HEK293 (cell line): Measurements from ENCODE around the gene R3HDM2.
A peak's percentile ranks its signal among the peaks of the same experiment; 100 is the strongest.

Experiments used
- AEBP2 ChIP-seq: fragments of 450-650 bp; formaldehyde crosslinking; IDR thresholded peaks from 2 replicates; pipeline ENCODE4 v1.5.1; 2016; ENCODE audit warnings: missing biosample characterization, missing genetic modification characterization, borderline replicate concordance
- GFI1B ChIP-seq: fragments of 450-650 bp; formaldehyde crosslinking; IDR thresholded peaks from 2 replicates; pipeline ENCODE4 v1.5.1; 2016; ENCODE audit warnings: missing biosample characterization, missing genetic modification characterization
- HOXA7 ChIP-seq: sonication (generic); formaldehyde crosslinking; IDR thresholded peaks from 2 replicates; pipeline ENCODE4 v1.8.1; 2022; ENCODE audit warnings: missing genetic modification reagents, borderline replicate concordance
- IKZF3 ChIP-seq: fragments of 450-650 bp; IDR thresholded peaks from 2 replicates; pipeline ENCODE4 v1.5.0; 2018; ENCODE audit warnings: missing biosample characterization, mild to moderate bottlenecking, missing genetic modification characterization, moderate library complexity
- KLF9 ChIP-seq: fragments of 450-650 bp; formaldehyde crosslinking; IDR thresholded peaks from 2 replicates; pipeline ENCODE4 v1.5.1; 2016; ENCODE audit warnings: missing biosample characterization, missing genetic modification characterization, low read depth
- PBX3 ChIP-seq: sonication (generic); formaldehyde crosslinking; IDR thresholded peaks from 2 replicates; pipeline ENCODE4 v1.8.1; 2022; ENCODE audit warnings: mild to moderate bottlenecking, moderate library complexity, missing genetic modification reagents
- SCRT2 ChIP-seq: fragments of 450-650 bp; formaldehyde crosslinking; IDR thresholded peaks from 2 replicates; pipeline ENCODE4 v1.5.1; 2016; ENCODE audit warnings: missing biosample characterization, missing genetic modification characterization
- SP2 ChIP-seq: fragments of 450-650 bp; formaldehyde crosslinking; IDR thresholded peaks from 2 replicates; pipeline ENCODE4 v1.5.1; 2016; ENCODE audit warnings: missing biosample characterization, missing genetic modification characterization
- YY2 ChIP-seq: fragments of 450-650 bp; formaldehyde crosslinking; IDR thresholded peaks from 2 replicates; pipeline ENCODE4 v1.5.1; 2016; ENCODE audit warnings: missing biosample characterization, missing genetic modification characterization
- ZBTB1 ChIP-seq: fragments of 450-650 bp; formaldehyde crosslinking; IDR thresholded peaks from 2 replicates; pipeline ENCODE4 v1.5.1; 2016; ENCODE audit warnings: missing biosample characterization, missing genetic modification characterization
- ZBTB21 ChIP-seq: fragments of 450-650 bp; formaldehyde crosslinking; IDR thresholded peaks from 2 replicates; pipeline ENCODE4 v1.5.1; 2017; ENCODE audit warnings: missing biosample characterization, missing genetic modification characterization
- ZEB2 ChIP-seq: fragments of 450-650 bp; formaldehyde crosslinking; IDR thresholded peaks from 2 replicates; pipeline ENCODE4 v1.5.1; 2016; ENCODE audit warnings: missing biosample characterization, missing genetic modification characterization
- ZFP41 ChIP-seq: fragments of 450-650 bp; formaldehyde crosslinking; IDR thresholded peaks from 2 replicates; pipeline ENCODE4 v1.5.1; 2016; ENCODE audit warnings: missing biosample characterization, missing genetic modification characterization, borderline replicate concordance
- ZNF133 ChIP-seq: fragments of 450-650 bp; formaldehyde crosslinking; IDR thresholded peaks from 2 replicates; pipeline ENCODE4 v1.5.1; 2016; ENCODE audit warnings: missing biosample characterization, missing genetic modification characterization
- ZNF16 ChIP-seq: fragments of 450-650 bp; formaldehyde crosslinking; IDR thresholded peaks from 2 replicates; pipeline ENCODE4 v1.5.1; 2016; ENCODE audit warnings: low read depth, missing biosample characterization, missing genetic modification characterization
- ZNF184 ChIP-seq: fragments of 450-650 bp; IDR thresholded peaks from 2 replicates; pipeline ENCODE4 v1.5.1; 2018; ENCODE audit warnings: missing biosample characterization, mild to moderate bottlenecking, missing genetic modification characterization
- ZNF404 ChIP-seq: fragments of 450-650 bp; formaldehyde crosslinking; IDR thresholded peaks from 2 replicates; pipeline ENCODE4 v1.5.1; 2017; ENCODE audit warnings: missing biosample characterization, missing genetic modification characterization
- ZNF518A ChIP-seq: fragments of 450-650 bp; formaldehyde crosslinking; conservative IDR thresholded peaks from 2 replicates; pipeline ENCODE4 v1.5.1; 2016; ENCODE audit warnings: low read depth, missing biosample characterization, missing genetic modification characterization
- ZNF521 ChIP-seq: fragments of 450-650 bp; formaldehyde crosslinking; IDR thresholded peaks from 2 replicates; pipeline ENCODE4 v1.5.1; 2017; ENCODE audit warnings: missing biosample characterization, mild to moderate bottlenecking, missing genetic modification characterization
- ZNF701 ChIP-seq: fragments of 450-650 bp; formaldehyde crosslinking; IDR thresholded peaks from 2 replicates; pipeline ENCODE4 v1.5.1; 2016; ENCODE audit warnings: missing biosample characterization, missing genetic modification characterization
- ZNF704 ChIP-seq: fragments of 450-650 bp; formaldehyde crosslinking; IDR thresholded peaks from 2 replicates; pipeline ENCODE4 v1.5.1; 2016; ENCODE audit warnings: missing biosample characterization, missing genetic modification characterization
- ZNF837 ChIP-seq: fragments of 450-650 bp; formaldehyde crosslinking; IDR thresholded peaks from 2 replicates; pipeline ENCODE4 v1.5.1; 2016; ENCODE audit warnings: missing biosample characterization, missing genetic modification characterization
- ZSCAN4 ChIP-seq: fragments of 450-650 bp; formaldehyde crosslinking; IDR thresholded peaks from 2 replicates; pipeline ENCODE4 v1.5.1; 2017; ENCODE audit warnings: missing biosample characterization, missing genetic modification characterization

Gene R3HDM2

GRCh38 chr12:57243521-57244311 is 187.1 kb downstream of the R3HDM2 start (continued):
- TF ChIP-seq ZNF518A (no peak), KLF9 (tag by site-specific recombination) (peak; percentile 69), ZNF184 (tag by site-specific recombination) (no peak), ZNF701 (no peak), ZBTB21 (tag by site-specific recombination) (no peak), SCRT2 (no peak), ZEB2 (tag by site-specific recombination) (peak; percentile 13), PBX3 (CRISPR knock-in tag) (no peak), ZNF837 (tag by site-specific recombination) (no peak), ZNF521 (tag by site-specific recombination) (no peak), ZNF16 (tag by site-specific recombination) (no peak), YY2 (tag by site-specific recombination) (no peak), AEBP2 (tag by site-specific recombination) (no peak), ZFP41 (tag by site-specific recombination) (no peak), SP2 (peak; percentile 85), HOXA7 (no peak), ZNF704 (no peak), ZNF404 (tag by site-specific recombination) (no peak), ZBTB1 (tag by site-specific recombination) (no peak), IKZF3 (peak; percentile 30; the same call in 1 of the 2 replicates), ZSCAN4 (tag by site-specific recombination) (no peak), GFI1B (tag by site-specific recombination) (no peak), ZNF133 (tag by site-specific recombination) (no peak)
